GM12878 (cell line): Measurements from ENCODE around the gene ADAMTS7. TPM values are rescaled to one million over a fixed set of nuclear protein-coding genes. Genes with fewer than 3 reads are reported as not detected.

Source experiments
- ATAC-seq: fragments of 200-7000 bp; cut with Tn5 transposase; 3 replicates; pipeline ENCODE4 v1.9.1; 2020; ENCODE audit warnings: mild to moderate bottlenecking, moderate library complexity
- BruUV-seq: library from RNA; stranded (reverse); fragments of 400-500 nt; replicated peaks from 2 replicates; lab custom pipeline; 2021; lab: Mats Ljungman, UMichigan
- CTCF ChIA-PET: fragments of 300-600 bp; sonication (Branson Sonifier 250); formaldehyde crosslinking; extraction: SDS; loops from one replicate; lab custom pipeline; 2021; ENCODE audit warnings: inconsistent platforms; lab: Yijun Ruan, JAX
- POLR2A ChIA-PET: fragments of 350-600 bp; formaldehyde crosslinking; extraction: SDS; loops from one replicate; lab custom pipeline; 2021; ENCODE audit warnings: inconsistent platforms; lab: Charles Lee
- RAD21 ChIA-PET: fragments of 300-600 bp; sonication (Branson Sonifier 250); formaldehyde crosslinking; loops from one replicate; lab custom pipeline; 2023; ENCODE audit warnings: antibody characterized with exemption; ENCODE audit not compliant: unreplicated experiment; lab: Charles Lee
- SMC1A ChIA-PET: fragments of 300-600 bp; sonication (Branson Sonifier 250); formaldehyde crosslinking; loops from one replicate; lab custom pipeline; 2023; ENCODE audit not compliant: unreplicated experiment, uncharacterized antibody; lab: Charles Lee
- DNase-seq: peaks from one replicate; pipeline ENCODE4 v3.0.0-alpha.2; 2011; ENCODE audit warnings: low read depth, low spot score
- FAIRE-seq: peaks from 3 replicates; lab custom pipeline; 2011; peaks lifted over from hg19 to GRCh38; lab: Jason Lieb, UNC
- H2AFZ ChIP-seq: 2 replicates; pipeline ENCODE4 v1.6.0; 2011; ENCODE audit warnings: low read depth, low read length, control low read depth; ENCODE audit not compliant: control insufficient read depth
- H3K27ac ChIP-seq: 2 replicates; pipeline ENCODE4 v1.5.1; 2011; ENCODE audit warnings: control low read depth; ENCODE audit not compliant: control insufficient read depth, insufficient read depth
- H3K27me3 ChIP-seq, 2 experiments: replicated peaks in 1 of 2; 2 replicates each; pipeline versions ENCODE4 v1.6.0 to v1.6.1; 2011; ENCODE audit warnings: low read length in 1 of 2; ENCODE audit not compliant: control insufficient read depth in 2 of 2, insufficient read depth in 2 of 2
- H3K36me3 ChIP-seq, 2 experiments: 2 replicates each; pipeline ENCODE4 v1.5.1; 2011; ENCODE audit warnings: low read length in 1 of 2; ENCODE audit not compliant: control insufficient read depth in 2 of 2, insufficient read depth in 2 of 2
- H3K4me1 ChIP-seq: 2 replicates; pipeline ENCODE4 v1.6.1; 2011; ENCODE audit warnings: mild to moderate bottlenecking, low read length, moderate library complexity, mixed read lengths; ENCODE audit not compliant: control insufficient read depth, insufficient read depth
- H3K4me2 ChIP-seq: 2 replicates; pipeline ENCODE4 v1.6.0; 2011; ENCODE audit warnings: control low read depth; ENCODE audit not compliant: control insufficient read depth, insufficient read depth
- H3K4me3 ChIP-seq: fragments of 200-600 bp; sonication (generic); 2 replicates; pipeline ENCODE4 v1.5.1; 2016
- H3K79me2 ChIP-seq: 2 replicates; pipeline ENCODE4 v1.6.0; 2011; ENCODE audit warnings: low read length; ENCODE audit not compliant: control insufficient read depth, insufficient read depth
- H3K9ac ChIP-seq: 2 replicates; pipeline ENCODE4 v1.8.0; 2011; ENCODE audit warnings: low read length, control low read depth, mixed read lengths; ENCODE audit not compliant: control insufficient read depth, insufficient read depth
- H3K9me3 ChIP-seq: replicated peaks from 3 replicates; pipeline ENCODE4 v1.5.1; 2011; ENCODE audit warnings: mild to moderate bottlenecking, low read length; ENCODE audit not compliant: control insufficient read depth, insufficient read depth
- H4K20me1 ChIP-seq: 2 replicates; pipeline ENCODE4 v1.6.0; 2011; ENCODE audit not compliant: control insufficient read depth, insufficient read depth
- BMI1 ChIP-seq: fragments of 450-650 bp; IDR thresholded peaks from 2 replicates; pipeline ENCODE4 v1.6.1; 2016; ENCODE audit warnings: mild to moderate bottlenecking, moderate library complexity, borderline replicate concordance
- CBFB ChIP-seq: IDR thresholded peaks from 2 replicates; pipeline ENCODE4 v1.6.1; 2016; ENCODE audit warnings: antibody characterized with exemption, low read depth
- E2F8 ChIP-seq: fragments of 450-650 bp; IDR thresholded peaks from 2 replicates; pipeline ENCODE4 v1.6.1; 2018; ENCODE audit warnings: mild to moderate bottlenecking, low read depth, moderate library complexity; ENCODE audit not compliant: partially characterized antibody
- EP300 ChIP-seq, 2 experiments: fragments of 150-350 bp in 1 of 2; IDR thresholded peaks; 2 replicates each; pipeline ENCODE4 v1.6.1; 2011 to 2012; ENCODE audit warnings: low read depth in 2 of 2, low read length in 2 of 2, borderline replicate concordance in 1 of 2, improper control_type of control experiment in 1 of 2, inconsistent platforms in 1 of 2; ENCODE audit not compliant: control insufficient read depth in 1 of 2
- ETV6 ChIP-seq, 2 experiments: fragments of 450-650 bp in 1 of 2; IDR thresholded peaks in 1 of 2; conservative IDR thresholded peaks in 1 of 2; 2 replicates each; pipeline ENCODE4 v1.6.1; 2014; ENCODE audit warnings: antibody characterized with exemption in 1 of 2, borderline replicate concordance in 1 of 2, low read depth in 1 of 2, mild to moderate bottlenecking in 1 of 2, moderate library complexity in 1 of 2
- FOXK2 ChIP-seq: fragments of 450-650 bp; IDR thresholded peaks from 2 replicates; pipeline ENCODE4 v1.6.1; 2017; ENCODE audit warnings: mild to moderate bottlenecking, moderate library complexity
- NR2C1 ChIP-seq: fragments of 450-650 bp; IDR thresholded peaks from 2 replicates; pipeline ENCODE4 v1.6.1; 2017; ENCODE audit warnings: antibody characterized with exemption, mild to moderate bottlenecking, moderate library complexity
- NR2C2 ChIP-seq: IDR thresholded peaks from 2 replicates; pipeline ENCODE4 v1.6.1; 2011; ENCODE audit warnings: borderline replicate concordance, low read depth; ENCODE audit not compliant: control insufficient read depth, insufficient read length
- PAX8 ChIP-seq: fragments of 450-650 bp; IDR thresholded peaks from 2 replicates; pipeline ENCODE4 v1.6.1; 2017; ENCODE audit warnings: mild to moderate bottlenecking, moderate library complexity
- RAD21 ChIP-seq: IDR thresholded peaks from 2 replicates; pipeline ENCODE4 v1.6.1; 2011; ENCODE audit warnings: mild to moderate bottlenecking, low read depth, low read length, moderate library complexity; ENCODE audit not compliant: insufficient read depth
- RCOR1 ChIP-seq: conservative IDR thresholded peaks from 2 replicates; pipeline ENCODE4 v1.6.1; 2012; ENCODE audit warnings: low read depth, low read length, improper control_type of control experiment
- SIN3A ChIP-seq: IDR thresholded peaks from 2 replicates; pipeline ENCODE4 v1.6.1; 2012; ENCODE audit warnings: low read depth, low read length, improper control_type of control experiment
- SKIL ChIP-seq: fragments of 450-650 bp; IDR thresholded peaks from 2 replicates; pipeline ENCODE4 v1.6.1; 2017; ENCODE audit warnings: mild to moderate bottlenecking, low read depth, inconsistent platforms; ENCODE audit not compliant: poor library complexity, severe bottlenecking
- SUPT20H ChIP-seq: IDR thresholded peaks from 2 replicates; pipeline ENCODE4 v1.6.1; 2011; ENCODE audit warnings: low read depth, mild to moderate bottlenecking, low read length, moderate library complexity, borderline replicate concordance; ENCODE audit not compliant: control insufficient read depth
- ZBTB4 ChIP-seq: fragments of 450-650 bp; formaldehyde crosslinking; IDR thresholded peaks from 2 replicates; pipeline ENCODE4 v1.4.0; 2022; ENCODE audit warnings: mild to moderate bottlenecking, moderate library complexity
- ZNF217 ChIP-seq: fragments of 450-650 bp; IDR thresholded peaks from 2 replicates; pipeline ENCODE4 v1.6.1; 2017; ENCODE audit warnings: antibody characterized with exemption, mild to moderate bottlenecking
- WGBS: methylation state at CpG from one replicate; pipeline ENCODE4 v1.1.6; 2016; ENCODE audit warnings: low lambda C conversion rate; ENCODE audit not compliant: insufficient replicate concordance, insufficient coverage; ENCODE audit errors: missing lambda C conversion rate; 5-methylcytosine and 5-hydroxymethylcytosine counted together
- in situ Hi-C: fragments of 300-500 bp; cut with MboI; formaldehyde crosslinking; loops from 9 replicates; pipeline ENCODE4 v1.14.3; 2018; ENCODE audit warnings: mixed read lengths
- intact Hi-C: fragments of 100-400 bp; cut with micrococcal nuclease; formaldehyde crosslinking; loops from one replicate; pipeline ENCODE4 v1.14.2; 2022; ENCODE audit not compliant: unreplicated experiment
- polyA plus RNA-seq, 11 experiments: library from polyadenylated mRNA; depleted of rRNA in 4 of 11; unstranded in 6 of 11; stranded (reverse) in 5 of 11; fragments of >200 nt; fragmentation: Nextera tagmentation in 4 of 11; fragmentation: Illumina TruSeq in 1 of 11; extraction: Ambion mirVana in 4 of 11; extraction: Trizol in 1 of 11; gene quantifications; 1 replicate in 1 of 11; 2 replicates in 10 of 11; pipeline versions ENCODE4 v1.2.1 to v1.2.3, GENCODE V29; 2011 to 2016; ENCODE audit warnings: inconsistent platforms in 2 of 11, missing spikeins in 2 of 11, low read depth in 1 of 11
- total RNA-seq, 4 experiments: library from RNA; depleted of rRNA in 3 of 4; stranded (reverse); fragments of >200 nt in 3 of 4; fragmentation: Illumina TruSeq in 1 of 4; extraction: Trizol in 1 of 4; gene quantifications; 2 replicates each; pipeline versions ENCODE4 v1.2.1 to v1.2.3, GENCODE V29; 2013 to 2021

The ADAMTS7 gene
- total and polyA plus RNA-seq, 10 of the 15 experiments (the other 5 are each of a cell fraction or from before 2014, with no cell fraction given) = 0.03 to 0.28 (median 0.06) TPM; not detected in 6

GRCh38 chr15:78841376-78841706 is 30.1 kb upstream of the ADAMTS7 start:
- ChIA-PET RAD21 (interaction anchor here (1.4 to 1.6 kb wide), 4 partner anchors 30 to 99 kb away, joined by 3 to 8 read pairs (median 4); partner anchors contain the start of gene ADAMTS7), CTCF (interaction anchor here (1.0 to 3.1 kb wide), 2 partner anchors 19 to 31 kb away, joined by 4 to 15 read pairs; no protein-coding TSS in a partner anchor), SMC1A (no interaction called here), POLR2A (interaction anchor here (1.5 kb wide), 1 partner anchor 32 kb away, joined by 6 read pairs; no protein-coding TSS in a partner anchor)
- DNase-seq (no peak), FAIRE-seq (no peak), ATAC-seq (no peak)
- Histone ChIP-seq H3K27ac (peak overlapping the region; percentile 89), H3K4me1 (peaks cover 36% of the 10 kb centered on the region), H3K9ac (no peak overlapping the region), H3K79me2 (no peaks in the 10 kb centered on the region), H3K4me3 (no peak overlapping the region), H3K36me3 (no peaks in the 10 kb centered on the region), H4K20me1 (no peaks in the 10 kb centered on the region), H3K4me2 (peak overlapping the region; percentile 40), H3K9me3 (no peaks in the 10 kb centered on the region), H2AFZ (peak overlapping the region; percentile 24; the same call in 1 of the 2 replicates), H3K27me3 (no peaks in the 10 kb centered on the region)
- in situ Hi-C loops (no loop called here), intact Hi-C loops (no loop called here)
- WGBS = 0% methylated on average over 3 of the region's 3 CpGs
- BruUV-seq = no TSS peak
- no peak for TF ChIP-seq ZNF217
- TF ChIP-seq FOXK2 = no peak
- no peak for TF ChIP-seq ZBTB4 (CRISPR knock-in tag)
- no peak for TF ChIP-seq BMI1
- no peak for TF ChIP-seq RAD21
- no peak for TF ChIP-seq SKIL
- no peak for TF ChIP-seq PAX8
- no peak for TF ChIP-seq SIN3A
- TF ChIP-seq SUPT20H = no peak
- TF ChIP-seq NR2C2 = no peak
- no peak for TF ChIP-seq CBFB
- TF ChIP-seq ETV6 (conservative IDR thresholded peaks at IDR 0.05 in 1 of 2, IDR thresholded peaks at IDR 0.05 in 1 of 2; ENCODE audit: borderline replicate concordance in 1 of 2, low read depth in 1 of 2) = no peak
- TF ChIP-seq NR2C1 = no peak
- no peak for TF ChIP-seq E2F8
- no peak for TF ChIP-seq EP300 (IDR thresholded peaks at IDR 0.05; ENCODE audit: borderline replicate concordance in 1 of 2, control insufficient read depth in 1 of 2, low read depth in 2 of 2, low read length in 2 of 2)
- TF ChIP-seq RCOR1 = no peak
